ENCODE data around the gene P2RY4. TPM values are rescaled to one million over a fixed set of nuclear protein-coding genes. Genes with fewer than 3 reads are reported as not detected.
"Not testable (repeated sequence)": the region's sequence is repeated elsewhere in the genome, so short reads cannot be mapped to it uniquely, and the experiment has no call there.

Gene P2RY4
- total and polyA plus RNA-seq, 2 donors (not counting 3 experiments of a cell fraction or from before 2014, with no cell fraction given), result 0.22 TPM; not detected in 1

GRCh38 chrX:70226048-70226447 lies 34.0 kb downstream of the P2RY4 start:
- ChIA-PET CTCF (no interaction called here), POLR2A (no interaction called here)
- DNase-seq (ENCODE audit: low read depth, low spot score), result no peak
- Histone ChIP-seq H4K20me1 (replicated peaks; ENCODE audit: control insufficient read depth, extremely low read depth, insufficient read depth, low read length) (no peaks in the 10 kb centered on the region), H2AFZ (ENCODE audit: low read depth, low read length) (no peak overlapping the region), H3K27me3 (ENCODE audit: control insufficient read depth in 2 of 2, insufficient read depth in 2 of 2, low read length in 2 of 2) (no peaks in the 10 kb centered on the region), H3K9me3 (replicated peaks; ENCODE audit: control insufficient read depth, insufficient read depth, low read length) (no peaks in the 10 kb centered on the region), H3K9ac (replicated peaks; ENCODE audit: extremely low read depth, insufficient read depth, low read length) (no peak overlapping the region), H3K79me2 (ENCODE audit: control insufficient read depth, insufficient read depth, low read length) (no peaks in the 10 kb centered on the region), H3K9me1 (replicated peaks; ENCODE audit: control insufficient read depth, extremely low read depth, insufficient read depth, low read length) (no peaks in the 10 kb centered on the region), H3K4me2 (ENCODE audit: insufficient read depth, low read length) (no peak overlapping the region), H3K36me3 (ENCODE audit: control insufficient read depth in 2 of 2, extremely low read depth in 1 of 2, insufficient read depth in 2 of 2, low read length in 2 of 2) (no peaks in the 10 kb centered on the region), H3K4me3 (replicated peaks in 1 of 3; ENCODE audit: insufficient read depth in 1 of 3, low read depth in 1 of 3, low read length in 3 of 3) (no peak overlapping the region), H3K27ac (ENCODE audit: insufficient read depth, low read depth, low read length) (no peak overlapping the region), H3K4me1 (ENCODE audit: control insufficient read depth, extremely low read depth, insufficient read depth, low read length) (no peaks in the 10 kb centered on the region)
- FAIRE-seq, result no peak
- BruUV-seq (replicated peaks), result no TSS peak
- no peak for TF ChIP-seq FOS (IDR thresholded peaks at IDR 0.05; ENCODE audit: borderline replicate concordance, insufficient read depth, low read length)
- dilution Hi-C loops (cut with MboI; ENCODE audit: extremely low pct_ligation_motif_present, low sequenced_read_pairs) (no loop called here), intact Hi-C loops (cut with micrococcal nuclease) (no loop called here)

GRCh38 chrX:70219938-70220764 lies 39.9 kb downstream of the P2RY4 start:
- H3K9me1 ChIP-seq (replicated peaks; ENCODE audit: control insufficient read depth, extremely low read depth, insufficient read depth, low read length), result no peaks in the 10 kb centered on the region
- H3K9me3 ChIP-seq (replicated peaks; ENCODE audit: control insufficient read depth, insufficient read depth, low read length), result no peaks in the 10 kb centered on the region
- H4K20me1 ChIP-seq (replicated peaks; ENCODE audit: control insufficient read depth, extremely low read depth, insufficient read depth, low read length), result no peaks in the 10 kb centered on the region
- no TSS peak for BruUV-seq (replicated peaks)
- H3K4me3 ChIP-seq (replicated peaks in 1 of 3; ENCODE audit: insufficient read depth in 1 of 3, low read depth in 1 of 3, low read length in 3 of 3), result no peak overlapping the region
- no peak for FAIRE-seq
- no peak overlapping the region for H2AFZ ChIP-seq (ENCODE audit: low read depth, low read length)
- dilution Hi-C loops (cut with MboI; ENCODE audit: extremely low pct_ligation_motif_present, low sequenced_read_pairs) (no loop called here), intact Hi-C loops (cut with micrococcal nuclease) (no loop called here)
- H3K79me2 ChIP-seq (ENCODE audit: control insufficient read depth, insufficient read depth, low read length), result no peaks in the 10 kb centered on the region
- H3K4me1 ChIP-seq (ENCODE audit: control insufficient read depth, extremely low read depth, insufficient read depth, low read length), result no peaks in the 10 kb centered on the region
- ChIA-PET CTCF (interaction anchor here (1.6 kb wide), 1 partner anchor 43 kb away, joined by 3 read pairs; no protein-coding TSS in a partner anchor), POLR2A (no interaction called here)
- H3K27ac ChIP-seq (ENCODE audit: insufficient read depth, low read depth, low read length), result no peak overlapping the region
- H3K27me3 ChIP-seq (ENCODE audit: control insufficient read depth in 2 of 2, insufficient read depth in 2 of 2, low read length in 2 of 2), result no peaks in the 10 kb centered on the region
- TF ChIP-seq POLR2AphosphoS5 (IDR thresholded peaks at IDR 0.05; ENCODE audit: insufficient read depth, low read depth, low read length) (no peak), FOS (IDR thresholded peaks at IDR 0.05; ENCODE audit: borderline replicate concordance, insufficient read depth, low read length) (no peak), EZH2 (IDR thresholded peaks at IDR 0.05; ENCODE audit: borderline replicate concordance, low read depth, low read length, severe bottlenecking) (no peak)
- DNase-seq (ENCODE audit: low read depth, low spot score), result peak; percentile 47
- H3K9ac ChIP-seq (replicated peaks; ENCODE audit: extremely low read depth, insufficient read depth, low read length), result no peak overlapping the region
- no peak overlapping the region for H3K4me2 ChIP-seq (ENCODE audit: insufficient read depth, low read length)
- H3K36me3 ChIP-seq (ENCODE audit: control insufficient read depth in 2 of 2, extremely low read depth in 1 of 2, insufficient read depth in 2 of 2, low read length in 2 of 2), result no peaks in the 10 kb centered on the region

- H3K9ac ChIP-seq (replicated peaks; ENCODE audit: extremely low read depth, insufficient read depth, low read length); POLR2A ChIA-PET: not testable (repeated sequence)
These were observed 50.4 kb downstream of the P2RY4 start for GRCh38 chrX:70209570-70209969.

More at GRCh38 chrX:70209570-70209969, 50.4 kb downstream of the P2RY4 start:
- H4K20me1 ChIP-seq (replicated peaks; ENCODE audit: control insufficient read depth, extremely low read depth, insufficient read depth, low read length); H3K4me1 ChIP-seq (ENCODE audit: control insufficient read depth, extremely low read depth, insufficient read depth, low read length); CTCF ChIA-PET; DNase-seq (ENCODE audit: low read depth, low spot score); H3K27ac ChIP-seq (ENCODE audit: insufficient read depth, low read depth, low read length); intact Hi-C loops (cut with micrococcal nuclease); FAIRE-seq; H2AFZ ChIP-seq (ENCODE audit: low read depth, low read length); H3K27me3 ChIP-seq (ENCODE audit: control insufficient read depth in 2 of 2, insufficient read depth in 2 of 2, low read length in 2 of 2); H3K36me3 ChIP-seq (ENCODE audit: control insufficient read depth in 2 of 2, extremely low read depth in 1 of 2, insufficient read depth in 2 of 2, low read length in 2 of 2); H3K4me3 ChIP-seq (replicated peaks in 1 of 3; ENCODE audit: insufficient read depth in 1 of 3, low read depth in 1 of 3, low read length in 3 of 3); dilution Hi-C loops (cut with MboI; ENCODE audit: extremely low pct_ligation_motif_present, low sequenced_read_pairs); H3K4me2 ChIP-seq (ENCODE audit: insufficient read depth, low read length); H3K79me2 ChIP-seq (ENCODE audit: control insufficient read depth, insufficient read depth, low read length); BruUV-seq (replicated peaks); H3K9me1 ChIP-seq (replicated peaks; ENCODE audit: control insufficient read depth, extremely low read depth, insufficient read depth, low read length); H3K9me3 ChIP-seq (replicated peaks; ENCODE audit: control insufficient read depth, insufficient read depth, low read length): not testable (repeated sequence)

All from endothelial cell of umbilical vein (primary cell).